CD4-positive, alpha-beta T cell treated with Interleukin-15 for 1 hour (primary cell): ENCODE results near the gene C1orf226.
"Not testable (repeated sequence)": the region's sequence is repeated elsewhere in the genome, so short reads cannot be mapped to it uniquely, and the experiment has no call there.

Source experiments
- DNase-seq: peaks from one replicate; pipeline ENCODE4 v3.0.0-alpha.2; 2020

The C1orf226 gene

GRCh38 chr1:162416215-162416614 is 34.7 kb downstream of the C1orf226 start:
- no peak for DNase-seq

DNA sequence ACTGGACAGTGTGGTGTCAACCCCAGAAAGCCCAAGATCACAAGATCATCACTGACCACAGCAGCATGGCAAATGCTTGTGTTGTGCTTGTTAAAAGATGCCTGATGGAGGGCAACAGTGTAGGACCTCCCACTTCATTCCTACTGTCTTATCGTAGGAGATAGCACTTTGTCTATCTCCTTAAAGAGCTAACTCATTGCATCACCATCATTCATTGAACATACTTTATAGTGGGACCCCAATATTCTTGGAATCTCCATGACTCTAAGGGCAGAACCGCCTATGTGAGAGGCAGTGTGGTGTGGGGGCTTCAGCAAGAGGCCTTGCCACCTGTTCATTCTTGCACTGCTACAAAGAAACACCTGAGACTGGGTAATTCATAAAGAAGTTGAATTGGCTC is 35.4 kb downstream of the C1orf226 start:
- DNase-seq = no peak

DNA sequence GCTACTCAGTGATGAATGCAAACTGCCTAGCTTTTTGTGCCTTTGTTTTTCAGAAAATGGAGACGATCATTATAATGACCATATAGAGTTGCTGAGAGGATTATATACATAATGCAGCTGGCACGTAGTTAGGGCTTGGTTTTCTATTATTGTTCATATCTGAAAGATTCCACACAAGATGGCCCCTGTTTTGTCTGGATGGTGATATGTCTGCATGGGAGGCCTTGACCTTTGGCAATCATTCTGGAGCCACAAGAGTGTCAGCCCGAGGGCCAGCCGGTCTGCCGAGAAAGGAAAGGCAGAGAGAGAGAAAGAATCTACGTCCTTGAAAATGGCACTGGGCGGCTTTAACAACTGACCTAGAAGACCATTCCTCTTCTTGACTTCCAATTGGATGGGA is 36.1 kb downstream of the C1orf226 start:
- no peak for DNase-seq

- DNase-seq = not testable (repeated sequence)
Measured at GRCh38 chr1:162418584-162418983, 37.1 kb downstream of the C1orf226 start.

GRCh38 chr1:162419450-162419931 is 38.0 kb downstream of the C1orf226 start:
- not testable (repeated sequence) for DNase-seq

- DNase-seq = no peak
Measured at GRCh38 chr1:162420120-162420519, 38.6 kb downstream of the C1orf226 start.

DNA sequence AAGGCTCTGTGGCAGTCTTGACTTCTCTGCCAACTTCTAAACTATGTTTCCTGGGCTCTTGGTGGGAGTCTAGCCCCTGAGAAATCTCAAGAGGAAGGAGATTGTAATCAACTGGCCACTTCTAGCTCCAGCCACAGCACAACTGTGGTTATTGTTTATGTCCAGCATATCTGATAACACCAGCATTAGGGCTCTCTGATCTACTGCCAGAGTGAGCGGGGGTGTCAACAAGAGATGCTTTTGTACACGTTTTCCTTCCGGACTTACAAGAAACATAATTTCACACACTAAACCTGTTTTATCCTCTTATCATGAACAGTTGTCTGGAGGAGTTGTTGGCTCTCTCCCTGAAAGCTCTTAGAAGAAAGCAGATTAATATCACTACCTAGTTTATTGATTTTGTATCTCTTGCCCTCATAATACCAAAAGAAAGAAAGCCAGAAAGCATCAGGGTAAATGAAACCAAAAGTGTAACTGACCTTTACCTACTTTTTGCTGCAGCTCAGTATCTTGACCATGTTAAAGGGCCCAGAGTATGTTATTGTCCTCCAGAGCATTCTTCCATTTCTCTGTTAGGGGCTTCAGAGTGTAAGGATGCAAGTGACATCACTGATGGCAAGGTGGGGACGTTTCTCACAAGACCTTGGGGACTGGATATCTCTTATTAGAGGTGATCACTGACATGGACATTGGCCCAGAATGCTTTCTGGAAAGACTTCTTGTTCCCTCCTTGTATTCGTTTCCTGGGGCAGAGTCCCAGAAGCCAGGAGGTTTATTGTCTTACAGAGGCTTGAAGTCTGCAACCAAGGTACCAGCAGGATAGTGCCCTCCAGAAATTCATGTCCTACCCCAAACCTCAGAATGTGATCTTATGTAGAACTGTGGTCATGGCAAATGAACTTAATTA is 40.0 kb downstream of the C1orf226 start:
- DNase-seq = no peak

GRCh38 chr1:162422662-162423375 is 41.3 kb downstream of the C1orf226 start:
- DNase-seq = no peak

DNA sequence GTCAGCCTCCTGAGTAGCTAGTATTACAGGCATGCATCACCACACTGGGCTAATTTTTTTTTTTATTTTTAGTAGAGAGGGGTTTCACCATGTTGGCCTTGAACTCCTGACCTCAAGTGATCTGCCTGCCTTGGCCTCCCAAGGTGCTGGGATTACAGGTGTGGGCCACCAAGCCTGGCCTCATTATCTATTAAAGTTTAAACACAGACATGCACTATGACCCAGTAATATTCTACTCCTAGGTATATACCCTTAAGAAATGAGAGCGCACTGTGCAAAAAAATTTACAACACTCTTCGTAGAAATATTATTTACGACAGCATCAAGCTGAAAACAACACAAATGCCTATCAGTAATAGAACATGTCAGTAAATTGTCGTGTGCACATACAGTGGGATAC is 49.1 kb downstream of the C1orf226 start:
- no peak for DNase-seq

GRCh38 chr1:162432977-162433713 is 51.6 kb downstream of the C1orf226 start:
- DNase-seq = not testable (repeated sequence)
